Measurements from ENCODE around the gene PLA2G6. TPM values are rescaled to one million over a fixed set of nuclear protein-coding genes. Genes with fewer than 3 reads are reported as not detected.
"Not testable (repeated sequence)": the region's sequence is repeated elsewhere in the genome, so short reads cannot be mapped to it uniquely, and the experiment has no call there.

The PLA2G6 gene
- total and polyA plus RNA-seq, 4 experiments from 2014 or later = 1.1 to 238 (median 116) TPM

DNA sequence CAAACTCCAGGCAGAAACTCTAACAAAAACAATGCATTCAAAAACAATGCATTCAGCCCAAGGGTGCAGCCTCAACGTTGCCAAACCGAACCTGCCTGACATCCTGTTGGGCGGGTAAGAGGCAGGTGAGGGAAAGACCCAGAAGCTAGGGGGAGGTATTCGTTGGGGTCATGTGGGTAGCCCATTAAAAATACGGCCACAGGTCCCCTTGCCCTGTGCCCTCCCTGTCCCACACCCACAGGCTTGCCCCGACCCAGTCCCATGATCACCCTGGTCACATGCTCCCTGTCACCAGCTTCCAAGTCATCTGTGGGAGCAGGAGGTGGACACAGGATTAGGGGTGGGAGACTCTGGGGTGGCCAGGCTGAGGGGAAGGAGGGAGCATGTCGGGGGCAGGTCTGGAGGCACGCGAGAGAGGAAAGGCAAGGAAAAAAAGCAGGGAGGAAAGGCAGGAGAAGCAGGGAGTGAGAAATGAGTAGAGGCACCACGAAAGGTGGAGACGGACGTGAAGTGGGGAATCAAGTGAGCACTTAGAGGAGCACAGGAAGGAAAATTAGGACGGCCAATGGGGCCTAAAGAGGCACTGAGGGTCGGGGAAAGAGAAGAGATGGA, 683 bp downstream of the PLA2G6 start:
- peak; percentile 49 to 83 (median 61) for DNase-seq
- Mint-ChIP-seq H3K27me3 (no peaks in the 10 kb centered on the region), H3K4me1 (peaks cover 32 to 60% (median 44%) of the 10 kb centered on the region in 4 donors), H3K36me3 (peaks cover 0 to 19% of the 10 kb centered on the region in 2 donors), H3K9me3 (peaks cover 0 to 3% (median 0%) of the 10 kb centered on the region in 8 donors), H3K4me3 (peak overlapping the region; percentile 85 to 98 (median 94)), H3K27ac (peak overlapping the region; percentile 87 to 99 (median 95))
- peak overlapping the region; percentile 71 for H3K27ac ChIP-seq (ENCODE audit: low read depth, low read length)
- CTCF ChIA-PET (ENCODE audit: partially characterized antibody) = no interaction called here
- H3K27me3 ChIP-seq (ENCODE audit: insufficient read depth, low read length) = no peaks in the 10 kb centered on the region
- no peaks in the 10 kb centered on the region for H3K36me3 ChIP-seq (ENCODE audit: insufficient read depth, low read length)
- POLR2A ChIA-PET (ENCODE audit: partially characterized antibody) = interaction anchor here (0.9 to 2.3 kb wide), 9 partner anchors 10 to 218 kb away, joined by 3 to 38 read pairs (median 4); partner anchors contain the start of gene MAFF
- H3K9me3 ChIP-seq (ENCODE audit: control insufficient read depth in 1 of 2, low read length in 2 of 2) = no peaks in the 10 kb centered on the region
- peak overlapping the region; percentile 66 to 94 for H3K4me3 ChIP-seq (ENCODE audit: low read length in 2 of 2)
- peaks cover 38% of the 10 kb centered on the region for H3K4me1 ChIP-seq (ENCODE audit: insufficient read depth, low read length)
- intact Hi-C loops (cut with micrococcal nuclease) = loop anchor here (1.0 kb wide), 2 partner anchors 20 to 33 kb away; partner anchors contain the start of gene MAFF

DNA sequence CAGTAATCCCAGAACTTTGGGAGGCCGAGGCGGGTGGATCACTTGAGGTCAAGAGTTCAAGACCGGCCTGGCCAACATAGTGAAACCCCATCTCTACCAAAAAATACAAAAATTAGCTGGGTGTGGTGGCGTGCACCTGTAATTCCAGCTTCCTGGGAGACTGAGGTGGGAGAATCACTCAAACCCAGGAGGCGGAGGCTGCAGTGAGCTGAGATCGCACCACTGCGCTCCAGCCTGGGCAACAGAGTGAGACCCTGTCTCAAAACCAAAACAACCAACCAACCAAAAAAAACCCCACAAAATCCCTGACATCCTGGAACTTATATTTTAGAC, 3.1 kb downstream of the PLA2G6 start:
- H3K4me3 Mint-ChIP-seq; intact Hi-C loops (cut with micrococcal nuclease); H3K27me3 ChIP-seq (ENCODE audit: insufficient read depth, low read length); CTCF ChIA-PET (ENCODE audit: partially characterized antibody); H3K36me3 ChIP-seq (ENCODE audit: insufficient read depth, low read length); H3K4me3 ChIP-seq (ENCODE audit: low read length in 2 of 2); H3K27ac ChIP-seq (ENCODE audit: low read depth, low read length); H3K9me3 Mint-ChIP-seq; H3K9me3 ChIP-seq (ENCODE audit: control insufficient read depth in 1 of 2, low read length in 2 of 2); H3K27me3 Mint-ChIP-seq; DNase-seq: not testable (repeated sequence)
- Mint-ChIP-seq H3K27ac (peak overlapping the region in 6 of 7 donors; percentile 29 to 99 (median 75)), H3K4me1 (peaks cover 38 to 75% (median 53%) of the 10 kb centered on the region in 4 donors), H3K36me3 (peaks cover 3 to 20% of the 10 kb centered on the region in 2 donors)
- H3K4me1 ChIP-seq (ENCODE audit: insufficient read depth, low read length) = peaks cover 48% of the 10 kb centered on the region
- POLR2A ChIA-PET (ENCODE audit: partially characterized antibody) = interaction anchor here (1.2 kb wide), 1 partner anchor 25 kb away, joined by 4 read pairs; no protein-coding TSS in a partner anchor

DNA sequence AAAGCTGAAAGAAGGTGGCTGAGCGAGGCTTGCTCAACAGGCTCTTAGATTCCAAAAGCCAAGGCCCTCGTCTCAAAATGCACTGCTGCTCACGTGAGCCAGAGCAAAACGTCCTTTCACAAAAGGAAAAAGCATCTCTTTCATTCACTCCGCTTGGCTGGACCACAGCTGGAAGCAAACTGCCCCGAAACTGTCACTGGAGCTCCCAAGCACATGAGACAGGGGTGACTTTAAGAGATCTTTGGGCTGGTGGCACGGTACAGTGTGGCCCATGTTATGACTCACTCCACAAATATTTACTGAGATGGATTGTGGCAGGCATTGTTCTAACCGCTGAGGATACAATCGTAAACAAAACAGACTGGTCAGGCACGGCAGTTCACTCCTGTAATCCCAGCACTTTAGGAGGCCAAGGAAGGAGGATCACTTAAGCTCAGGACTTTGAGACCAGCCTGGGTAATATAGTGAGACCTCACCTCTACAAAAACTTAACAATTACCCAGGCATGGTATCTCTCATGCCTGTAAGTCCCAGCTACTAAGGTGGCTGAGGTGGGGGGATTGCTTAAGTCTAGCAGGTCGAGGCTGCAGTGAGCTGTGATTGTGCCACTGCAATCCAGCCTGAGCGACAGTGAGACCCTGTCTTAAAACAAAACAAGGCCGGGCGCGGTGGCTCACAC, 3.6 kb downstream of the PLA2G6 start:
- no peak for DNase-seq
- Histone ChIP-seq H3K9me3 (ENCODE audit: control insufficient read depth in 1 of 2, low read length in 2 of 2) (no peaks in the 10 kb centered on the region), H3K27me3 (ENCODE audit: insufficient read depth, low read length) (no peaks in the 10 kb centered on the region), H3K36me3 (ENCODE audit: insufficient read depth, low read length) (no peaks in the 10 kb centered on the region), H3K4me1 (ENCODE audit: insufficient read depth, low read length) (peaks cover 48% of the 10 kb centered on the region), H3K27ac (ENCODE audit: low read depth, low read length) (no peak overlapping the region), H3K4me3 (ENCODE audit: low read length in 2 of 2) (no peak overlapping the region)
- Mint-ChIP-seq H3K36me3 (peaks cover 3 to 20% of the 10 kb centered on the region in 2 donors), H3K4me3 (peak overlapping the region in 1 of 8 donors; percentile 62), H3K27ac (peak overlapping the region in 3 of 7 donors; percentile 53 to 99 (median 55)), H3K9me3 (peaks cover 0 to 3% (median 0%) of the 10 kb centered on the region in 8 donors), H3K4me1 (peaks cover 40 to 80% (median 57%) of the 10 kb centered on the region in 4 donors), H3K27me3 (no peaks in the 10 kb centered on the region)
- intact Hi-C loops (cut with micrococcal nuclease) = no loop called here
- ChIA-PET POLR2A (ENCODE audit: partially characterized antibody) (no interaction called here), CTCF (ENCODE audit: partially characterized antibody) (no interaction called here)

DNA sequence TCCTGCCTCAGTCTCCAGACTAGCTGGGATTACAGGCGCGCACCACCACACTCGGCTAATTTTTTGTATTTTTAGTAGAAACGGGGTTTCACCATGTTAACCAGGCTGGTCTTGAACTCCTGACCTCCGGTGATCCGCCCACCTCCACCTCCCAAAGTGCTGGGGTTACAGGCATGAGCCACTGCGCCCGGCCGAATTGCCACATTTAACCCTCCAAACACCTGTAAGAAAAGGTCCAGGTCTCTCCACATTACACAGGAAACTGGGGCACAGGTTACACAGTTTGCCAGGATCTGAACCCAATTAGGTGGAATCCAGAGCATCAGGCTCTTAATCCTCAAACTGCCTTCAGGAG, 4.1 kb downstream of the PLA2G6 start:
- H3K9me3 Mint-ChIP-seq; H3K27me3 Mint-ChIP-seq; H3K27me3 ChIP-seq (ENCODE audit: insufficient read depth, low read length); H3K36me3 ChIP-seq (ENCODE audit: insufficient read depth, low read length); CTCF ChIA-PET (ENCODE audit: partially characterized antibody); intact Hi-C loops (cut with micrococcal nuclease); H3K4me3 ChIP-seq (ENCODE audit: low read length in 2 of 2); DNase-seq; H3K9me3 ChIP-seq (ENCODE audit: control insufficient read depth in 1 of 2, low read length in 2 of 2); POLR2A ChIA-PET (ENCODE audit: partially characterized antibody); H3K27ac ChIP-seq (ENCODE audit: low read depth, low read length): not testable (repeated sequence)
- peak overlapping the region in 3 of 7 donors; percentile 53 to 99 (median 62) for H3K27ac Mint-ChIP-seq
- peaks cover 3 to 20% of the 10 kb centered on the region in 2 donors for H3K36me3 Mint-ChIP-seq
- peaks cover 43 to 85% (median 61%) of the 10 kb centered on the region in 4 donors for H3K4me1 Mint-ChIP-seq
- peak overlapping the region in 1 of 8 donors; percentile 62 for H3K4me3 Mint-ChIP-seq
- peaks cover 54% of the 10 kb centered on the region for H3K4me1 ChIP-seq (ENCODE audit: insufficient read depth, low read length)

DNA sequence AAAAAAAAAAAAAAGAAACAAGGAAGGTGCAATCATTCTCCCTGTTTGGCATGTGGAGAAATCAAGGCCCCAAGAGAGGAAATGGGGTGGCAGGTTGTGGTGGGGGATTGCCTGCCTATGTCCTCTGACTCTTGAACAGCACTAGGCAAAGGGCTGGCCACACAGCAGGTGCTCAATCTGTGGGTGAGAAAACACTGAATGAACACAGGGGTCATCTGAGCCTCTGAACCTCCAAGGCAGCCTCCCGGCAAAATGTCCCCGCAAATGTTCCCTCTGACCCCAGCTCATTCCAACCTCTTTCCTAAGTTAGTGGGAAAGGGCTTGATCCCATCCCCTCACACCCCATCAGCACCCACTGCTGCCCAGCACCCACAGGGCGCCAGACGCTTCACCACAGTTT, 4.6 kb downstream of the PLA2G6 start:
- H3K36me3 ChIP-seq (ENCODE audit: insufficient read depth, low read length) = no peaks in the 10 kb centered on the region
- Mint-ChIP-seq H3K36me3 (peaks cover 4 to 20% of the 10 kb centered on the region in 2 donors), H3K27me3 (no peaks in the 10 kb centered on the region), H3K4me3 (peak overlapping the region in 3 of 8 donors; percentile 21 to 77 (median 38)), H3K27ac (peak overlapping the region; percentile 53 to 99 (median 73)), H3K9me3 (peaks cover 0 to 3% (median 0%) of the 10 kb centered on the region in 8 donors), H3K4me1 (peaks cover 45 to 89% (median 62%) of the 10 kb centered on the region in 4 donors)
- H3K27me3 ChIP-seq (ENCODE audit: insufficient read depth, low read length) = no peaks in the 10 kb centered on the region
- H3K9me3 ChIP-seq (ENCODE audit: control insufficient read depth in 1 of 2, low read length in 2 of 2) = no peaks in the 10 kb centered on the region
- CTCF ChIA-PET (ENCODE audit: partially characterized antibody) = interaction anchor here (0.7 kb wide), 1 partner anchor 93 kb away, joined by 3 read pairs; no protein-coding TSS in a partner anchor
- no peak for DNase-seq
- POLR2A ChIA-PET (ENCODE audit: partially characterized antibody) = interaction anchor here (1.0 kb wide), 1 partner anchor 10 kb away, joined by 4 read pairs; no protein-coding TSS in a partner anchor
- intact Hi-C loops (cut with micrococcal nuclease) = no loop called here
- H3K27ac ChIP-seq (ENCODE audit: low read depth, low read length) = no peak overlapping the region
- H3K4me3 ChIP-seq (ENCODE audit: low read length in 2 of 2) = no peak overlapping the region
- peaks cover 55% of the 10 kb centered on the region for H3K4me1 ChIP-seq (ENCODE audit: insufficient read depth, low read length)

DNA sequence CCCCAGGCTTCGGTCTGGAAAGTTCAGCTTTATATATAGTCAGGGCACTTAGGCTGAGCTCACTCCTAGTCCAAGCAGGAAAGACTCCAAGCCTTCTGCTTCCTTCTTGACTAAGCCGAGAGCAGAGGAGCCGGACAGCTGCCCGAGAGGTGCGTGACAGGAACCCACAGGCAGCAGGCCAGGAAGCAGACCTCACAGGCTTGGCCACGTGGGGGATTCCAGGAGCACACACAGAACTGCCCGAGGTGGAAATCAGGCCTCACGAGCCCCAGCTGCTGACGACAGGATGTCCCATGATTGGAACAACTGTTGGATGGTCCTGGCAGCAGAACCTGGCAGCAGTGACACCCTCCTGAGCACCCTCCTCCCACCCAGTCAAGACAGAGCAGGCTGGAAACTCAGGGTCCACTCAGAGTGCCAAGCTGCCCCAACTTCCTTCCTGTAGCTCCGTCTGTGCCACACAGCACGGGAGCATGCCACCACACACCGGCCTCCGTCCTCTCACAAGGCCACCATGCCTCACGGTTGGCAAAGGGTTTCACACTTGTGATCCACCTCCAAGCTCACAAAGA, 5.4 kb downstream of the PLA2G6 start:
- peaks cover 55% of the 10 kb centered on the region for H3K4me1 ChIP-seq (ENCODE audit: insufficient read depth, low read length)
- intact Hi-C loops (cut with micrococcal nuclease) = no loop called here
- Mint-ChIP-seq H3K27ac (peak overlapping the region in 6 of 7 donors; percentile 53 to 99 (median 84)), H3K9me3 (peaks cover 0 to under 1% (median 0%) of the 10 kb centered on the region in 8 donors), H3K27me3 (no peaks in the 10 kb centered on the region), H3K36me3 (peaks cover 7 to 19% of the 10 kb centered on the region in 2 donors), H3K4me1 (peaks cover 44 to 85% (median 58%) of the 10 kb centered on the region in 4 donors), H3K4me3 (peak overlapping the region in 7 of 8 donors; percentile 28 to 77 (median 52))
- H3K27ac ChIP-seq (ENCODE audit: low read depth, low read length) = peak overlapping the region; percentile 19
- DNase-seq = peak; percentile 17 to 82 (median 22)
- ChIA-PET POLR2A (ENCODE audit: partially characterized antibody) (interaction anchor here (1.0 kb wide), 3 partner anchors 10 to 29 kb away, joined by 3 to 4 read pairs (median 4); no protein-coding TSS in a partner anchor), CTCF (ENCODE audit: partially characterized antibody) (interaction anchor here (0.7 kb wide), 1 partner anchor 94 kb away, joined by 3 read pairs; no protein-coding TSS in a partner anchor)
- H3K27me3 ChIP-seq (ENCODE audit: insufficient read depth, low read length) = no peaks in the 10 kb centered on the region
- no peaks in the 10 kb centered on the region for H3K36me3 ChIP-seq (ENCODE audit: insufficient read depth, low read length)
- peak overlapping the region in 1 of 2 donors; percentile 17 for H3K4me3 ChIP-seq (ENCODE audit: low read length in 2 of 2)
- no peaks in the 10 kb centered on the region for H3K9me3 ChIP-seq (ENCODE audit: control insufficient read depth in 1 of 2, low read length in 2 of 2)
